ENCODE measurements around the gene TMC4. TPM values are rescaled to one million over a fixed set of nuclear protein-coding genes. Genes with fewer than 3 reads are reported as not detected.

TMC4 gene
- total and polyA plus RNA-seq, 2 donors (not counting 1 experiment from before 2014, with no cell fraction given) = not detected

- POLR2A ChIA-PET = no interaction called here
- peaks cover 0 to 80% of the 10 kb centered on the region in 2 experiments for H3K36me3 ChIP-seq (replicated peaks in 1 of 2; ENCODE audit: control extremely low read depth in 1 of 2, control insufficient read depth in 1 of 2, extremely low read depth in 1 of 2, insufficient read depth in 2 of 2, low read length in 1 of 2)
- H3K9me3 Mint-ChIP-seq (ENCODE audit: insufficient read depth) = no peaks in the 10 kb centered on the region
- DNase-seq (no peak), ATAC-seq (ENCODE audit: low read depth) (no peak)
- no peak overlapping the region for H3K4me3 ChIP-seq (ENCODE audit: control extremely low read depth in 1 of 5, extremely low read depth in 1 of 5, insufficient read depth in 1 of 5, low read depth in 2 of 5, low read length in 4 of 5)
- H3K27me3 ChIP-seq (replicated peaks in 1 of 4; ENCODE audit: control extremely low read depth in 1 of 4, control insufficient read depth in 3 of 4, insufficient read depth in 4 of 4, low read length in 3 of 4) = no peaks in the 10 kb centered on the region
- CTCF ChIA-PET = no interaction called here
- peaks cover 78% of the 10 kb centered on the region for H4K20me1 ChIP-seq (ENCODE audit: control insufficient read depth, insufficient read depth, low read length, poor library complexity, severe bottlenecking)
- H3K79me2 ChIP-seq (ENCODE audit: control insufficient read depth, insufficient read depth, low read length) = no peaks in the 10 kb centered on the region
- H3K4me2 ChIP-seq (replicated peaks; ENCODE audit: low read depth, low read length, poor library complexity, severe bottlenecking) = no peak overlapping the region
- no peaks in the 10 kb centered on the region for H3K4me1 ChIP-seq (ENCODE audit: control insufficient read depth in 2 of 2, insufficient read depth in 2 of 2, low read length in 2 of 2)
- no peaks in the 10 kb centered on the region for H3K9me3 ChIP-seq (ENCODE audit: control extremely low read depth in 1 of 3, control insufficient read depth in 2 of 3, insufficient read depth in 1 of 3, low read length in 2 of 3)
- 95% methylated on average over 23 of the region's 23 CpGs for WGBS (ENCODE audit: insufficient coverage)
- H3K27ac ChIP-seq (ENCODE audit: low read length in 2 of 2) = no peak overlapping the region
- no peak overlapping the region for H3K4me3 Mint-ChIP-seq
- TF ChIP-seq CTCF (IDR thresholded peaks at IDR 0.05) = no peak
- no peak for TF ChIP-seq EZH2 (IDR thresholded peaks at IDR 0.05; ENCODE audit: borderline replicate concordance, insufficient read depth, low read depth, low read length, poor library complexity, severe bottlenecking)
- H3K4me1 Mint-ChIP-seq = no peaks in the 10 kb centered on the region
- no peak overlapping the region for H2AFZ ChIP-seq (ENCODE audit: insufficient read depth, low read depth, low read length, poor library complexity, severe bottlenecking)
- intact Hi-C loops (cut with micrococcal nuclease) = no loop called here
- no peak overlapping the region for H3K9ac ChIP-seq (ENCODE audit: low read length)
- H3K27me3 Mint-ChIP-seq = no peaks in the 10 kb centered on the region
- peak overlapping the region; percentile 53 for H3K27ac Mint-ChIP-seq
Measured at GRCh38 chr19:54151362-54152035, 21.5 kb downstream of the TMC4 start.

- Histone ChIP-seq H3K4me2 (replicated peaks; ENCODE audit: low read depth, low read length, poor library complexity, severe bottlenecking) (no peak overlapping the region), H3K4me1 (ENCODE audit: control insufficient read depth in 2 of 2, insufficient read depth in 2 of 2, low read length in 2 of 2) (no peaks in the 10 kb centered on the region), H4K20me1 (ENCODE audit: control insufficient read depth, insufficient read depth, low read length, poor library complexity, severe bottlenecking) (peaks cover 73% of the 10 kb centered on the region), H3K27ac (ENCODE audit: low read length in 2 of 2) (no peak overlapping the region), H3K4me3 (ENCODE audit: control extremely low read depth in 1 of 5, extremely low read depth in 1 of 5, insufficient read depth in 1 of 5, low read depth in 2 of 5, low read length in 4 of 5) (no peak overlapping the region), H3K9ac (ENCODE audit: low read length) (no peak overlapping the region), H3K36me3 (replicated peaks in 1 of 2; ENCODE audit: control extremely low read depth in 1 of 2, control insufficient read depth in 1 of 2, extremely low read depth in 1 of 2, insufficient read depth in 2 of 2, low read length in 1 of 2) (peaks cover 0 to 81% of the 10 kb centered on the region in 2 experiments), H3K79me2 (ENCODE audit: control insufficient read depth, insufficient read depth, low read length) (peaks cover 8% of the 10 kb centered on the region), H3K9me3 (ENCODE audit: control extremely low read depth in 1 of 3, control insufficient read depth in 2 of 3, insufficient read depth in 1 of 3, low read length in 2 of 3) (no peaks in the 10 kb centered on the region), H3K27me3 (replicated peaks in 1 of 4; ENCODE audit: control extremely low read depth in 1 of 4, control insufficient read depth in 3 of 4, insufficient read depth in 4 of 4, low read length in 3 of 4) (no peaks in the 10 kb centered on the region), H2AFZ (ENCODE audit: insufficient read depth, low read depth, low read length, poor library complexity, severe bottlenecking) (no peak overlapping the region)
- intact Hi-C loops (cut with micrococcal nuclease) = no loop called here
- ATAC-seq (ENCODE audit: low read depth) = no peak
- Mint-ChIP-seq H3K4me1 (no peaks in the 10 kb centered on the region), H3K27ac (no peak overlapping the region), H3K4me3 (no peak overlapping the region), H3K27me3 (no peaks in the 10 kb centered on the region), H3K9me3 (ENCODE audit: insufficient read depth) (no peaks in the 10 kb centered on the region)
- ChIA-PET CTCF (no interaction called here), POLR2A (no interaction called here)
- DNase-seq = no peak
- WGBS (ENCODE audit: insufficient coverage) = 88% methylated on average over 12 of the region's 12 CpGs
- TF ChIP-seq CTCF (IDR thresholded peaks at IDR 0.05) = no peak
- TF ChIP-seq EZH2 (IDR thresholded peaks at IDR 0.05; ENCODE audit: borderline replicate concordance, insufficient read depth, low read depth, low read length, poor library complexity, severe bottlenecking) = no peak
Measured at GRCh38 chr19:54149021-54149812, 23.7 kb downstream of the TMC4 start.

Data from B cell (primary cell).